HepG2 (cell line): ENCODE measurements around the gene SHF. TPM values are rescaled to one million over a fixed set of nuclear protein-coding genes. Genes with fewer than 3 reads are reported as not detected.
A peak's percentile ranks its signal among the peaks of the same experiment; 100 is the strongest.

ENCODE experiments used
- IRX3 ChIP-seq: sonication (generic); formaldehyde crosslinking; IDR thresholded peaks from 2 replicates; pipeline ENCODE4 v1.8.1; 2023; ENCODE audit warnings: mild to moderate bottlenecking, low read depth, missing genetic modification reagents, borderline replicate concordance
- NFE2L1 ChIP-seq: sonication (generic); formaldehyde crosslinking; IDR thresholded peaks from 2 replicates; pipeline ENCODE4 v1.4.0; 2020; ENCODE audit warnings: missing genetic modification reagents, mild to moderate bottlenecking, borderline replicate concordance
- NFKBIZ ChIP-seq: IDR thresholded peaks from 2 replicates; pipeline ENCODE4 v1.6.1; 2018; ENCODE audit warnings: missing genetic modification reagents, missing compliant biosample characterization
- POLR2A ChIP-seq, 2 experiments: IDR thresholded peaks; 2 replicates each; pipeline ENCODE4 v1.6.1; 2011; ENCODE audit warnings: low read depth in 2 of 2, low read length in 2 of 2, mild to moderate bottlenecking in 1 of 2, moderate library complexity in 1 of 2; ENCODE audit not compliant: insufficient read depth in 1 of 2
- SRY ChIP-seq: sonication (generic); formaldehyde crosslinking; IDR thresholded peaks from 2 replicates; pipeline ENCODE4 v1.8.0; 2022; ENCODE audit warnings: mild to moderate bottlenecking, missing genetic modification reagents
- SSRP1 ChIP-seq: IDR thresholded peaks from 2 replicates; pipeline ENCODE4 v1.6.1; 2016; ENCODE audit warnings: control low read depth
- TCF7L2 ChIP-seq: IDR thresholded peaks from 2 replicates; pipeline ENCODE4 v1.6.1; 2011; ENCODE audit warnings: mild to moderate bottlenecking, low read depth, low read length, moderate library complexity
- ZBTB8A ChIP-seq: sonication (generic); formaldehyde crosslinking; IDR thresholded peaks from 2 replicates; pipeline ENCODE4 v1.4.0; 2020; ENCODE audit warnings: mild to moderate bottlenecking, low read depth, missing genetic modification reagents, borderline replicate concordance
- ZNF367 ChIP-seq: sonication (generic); formaldehyde crosslinking; IDR thresholded peaks from 2 replicates; pipeline ENCODE4 v1.4.0; 2020; ENCODE audit warnings: missing genetic modification reagents, borderline replicate concordance
- ZNF709 ChIP-seq: sonication (generic); formaldehyde crosslinking; IDR thresholded peaks from 2 replicates; pipeline ENCODE4 v1.5.0; 2020; ENCODE audit warnings: mild to moderate bottlenecking, missing genetic modification reagents
- polyA plus RNA-seq, 8 experiments: library from polyadenylated mRNA; depleted of rRNA in 3 of 8; stranded (reverse) in 7 of 8; unstranded in 1 of 8; fragments of >200 nt; fragmentation: Illumina TruSeq in 4 of 8; extraction: Trizol in 4 of 8; gene quantifications; 2 replicates each; pipeline versions ENCODE4 v1.2.1 to v1.2.3, GENCODE V29; 2011 to 2016; ENCODE audit warnings: low read depth in 4 of 8, missing spikeins in 1 of 8, mixed read lengths in 1 of 8; ENCODE audit not compliant: insufficient read depth in 1 of 8
- total RNA-seq, 5 experiments: library from RNA; depleted of rRNA; stranded (reverse); fragments of >200 nt; fragmentation: Illumina TruSeq; extraction: Trizol; gene quantifications; 2 replicates each; pipeline ENCODE4 v1.2.3, GENCODE V29; 2016; ENCODE audit warnings: low read depth in 1 of 5
- TF ChIP-seq, protein P1 (sequence below): sonication (generic); formaldehyde crosslinking; IDR thresholded peaks from 2 replicates; pipeline ENCODE4 v1.8.0; 2023; ENCODE audit warnings: mild to moderate bottlenecking, missing genetic modification reagents
- TF ChIP-seq, protein P2 (sequence below): sonication (generic); formaldehyde crosslinking; IDR thresholded peaks from 2 replicates; pipeline ENCODE4 v1.4.0; 2020; ENCODE audit warnings: missing genetic modification reagents
- TF ChIP-seq, protein P3 (sequence below): sonication (generic); formaldehyde crosslinking; IDR thresholded peaks from 2 replicates; pipeline ENCODE4 v1.5.0; 2020; ENCODE audit warnings: mild to moderate bottlenecking, missing genetic modification reagents, borderline replicate concordance
- TF ChIP-seq, protein P4 (sequence below): sonication (generic); formaldehyde crosslinking; IDR thresholded peaks from 2 replicates; pipeline ENCODE4 v1.4.0; 2020; ENCODE audit warnings: missing genetic modification reagents, mild to moderate bottlenecking, borderline replicate concordance
- TF ChIP-seq, protein P5 (sequence below): sonication (generic); formaldehyde crosslinking; IDR thresholded peaks from 2 replicates; pipeline ENCODE4 v1.9.0; 2022; ENCODE audit warnings: missing genetic modification reagents, mild to moderate bottlenecking, borderline replicate concordance

Gene SHF
- total and polyA plus RNA-seq, 2 of the 13 experiments (the other 11 are each of a cell fraction or from before 2014, with no cell fraction given), result 20.9 to 25.5 TPM

DNA sequence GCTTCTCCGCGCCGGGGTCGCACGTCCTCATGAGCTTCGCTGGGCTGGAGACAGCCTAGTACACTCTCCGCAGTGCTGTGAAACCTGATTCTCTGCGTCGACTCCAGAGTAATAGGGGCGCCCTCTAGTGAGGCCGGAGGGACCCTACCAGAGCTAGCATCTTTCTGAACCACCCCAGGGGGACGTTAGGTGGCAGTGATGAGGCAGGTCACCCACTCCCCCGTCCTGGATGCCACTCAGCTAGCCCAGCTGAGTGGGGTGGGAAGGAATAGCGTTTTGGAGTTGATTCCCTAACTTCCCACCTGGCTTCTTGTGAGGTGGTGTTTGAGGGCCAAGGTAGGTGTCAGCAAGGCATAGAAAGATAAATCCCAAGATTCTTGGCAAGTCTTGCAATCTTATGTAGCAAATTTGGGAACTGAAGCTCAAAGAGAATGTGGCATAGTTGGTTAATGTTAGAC lies 69.6 kb downstream of the SHF start (continued):
- TF ChIP-seq, protein P1, sequence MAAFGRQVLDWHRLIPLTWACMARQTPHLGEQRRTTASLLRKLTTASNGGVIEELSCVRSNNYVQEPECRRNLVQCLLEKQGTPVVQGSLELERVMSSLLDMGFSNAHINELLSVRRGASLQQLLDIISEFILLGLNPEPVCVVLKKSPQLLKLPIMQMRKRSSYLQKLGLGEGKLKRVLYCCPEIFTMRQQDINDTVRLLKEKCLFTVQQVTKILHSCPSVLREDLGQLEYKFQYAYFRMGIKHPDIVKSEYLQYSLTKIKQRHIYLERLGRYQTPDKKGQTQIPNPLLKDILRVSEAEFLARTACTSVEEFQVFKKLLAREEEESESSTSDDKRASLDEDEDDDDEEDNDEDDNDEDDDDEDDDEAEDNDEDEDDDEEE (CRISPR knock-in tag), result no peak; the same call in 1 of the 2 replicates
- TF ChIP-seq, protein P2, sequence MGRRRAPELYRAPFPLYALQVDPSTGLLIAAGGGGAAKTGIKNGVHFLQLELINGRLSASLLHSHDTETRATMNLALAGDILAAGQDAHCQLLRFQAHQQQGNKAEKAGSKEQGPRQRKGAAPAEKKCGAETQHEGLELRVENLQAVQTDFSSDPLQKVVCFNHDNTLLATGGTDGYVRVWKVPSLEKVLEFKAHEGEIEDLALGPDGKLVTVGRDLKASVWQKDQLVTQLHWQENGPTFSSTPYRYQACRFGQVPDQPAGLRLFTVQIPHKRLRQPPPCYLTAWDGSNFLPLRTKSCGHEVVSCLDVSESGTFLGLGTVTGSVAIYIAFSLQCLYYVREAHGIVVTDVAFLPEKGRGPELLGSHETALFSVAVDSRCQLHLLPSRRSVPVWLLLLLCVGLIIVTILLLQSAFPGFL (CRISPR knock-in tag), result no peak
- TF ChIP-seq ZNF709 (0 out of 2 replicates have a peak, but pooled peaks have one; percentile 47), ZNF367 (CRISPR knock-in tag) (no peak), SSRP1 (CRISPR knock-in tag) (no peak), NFE2L1 (CRISPR knock-in tag) (no peak), NFKBIZ (CRISPR knock-in tag) (no peak), TCF7L2 (no peak), SRY (CRISPR knock-in tag) (no peak), POLR2A (IDR thresholded peaks at IDR 0.05; ENCODE audit: insufficient read depth in 1 of 2, low read depth in 2 of 2, low read length in 2 of 2) (no peak), IRX3 (no peak), ZBTB8A (CRISPR knock-in tag) (no peak)
- TF ChIP-seq, protein P3, sequence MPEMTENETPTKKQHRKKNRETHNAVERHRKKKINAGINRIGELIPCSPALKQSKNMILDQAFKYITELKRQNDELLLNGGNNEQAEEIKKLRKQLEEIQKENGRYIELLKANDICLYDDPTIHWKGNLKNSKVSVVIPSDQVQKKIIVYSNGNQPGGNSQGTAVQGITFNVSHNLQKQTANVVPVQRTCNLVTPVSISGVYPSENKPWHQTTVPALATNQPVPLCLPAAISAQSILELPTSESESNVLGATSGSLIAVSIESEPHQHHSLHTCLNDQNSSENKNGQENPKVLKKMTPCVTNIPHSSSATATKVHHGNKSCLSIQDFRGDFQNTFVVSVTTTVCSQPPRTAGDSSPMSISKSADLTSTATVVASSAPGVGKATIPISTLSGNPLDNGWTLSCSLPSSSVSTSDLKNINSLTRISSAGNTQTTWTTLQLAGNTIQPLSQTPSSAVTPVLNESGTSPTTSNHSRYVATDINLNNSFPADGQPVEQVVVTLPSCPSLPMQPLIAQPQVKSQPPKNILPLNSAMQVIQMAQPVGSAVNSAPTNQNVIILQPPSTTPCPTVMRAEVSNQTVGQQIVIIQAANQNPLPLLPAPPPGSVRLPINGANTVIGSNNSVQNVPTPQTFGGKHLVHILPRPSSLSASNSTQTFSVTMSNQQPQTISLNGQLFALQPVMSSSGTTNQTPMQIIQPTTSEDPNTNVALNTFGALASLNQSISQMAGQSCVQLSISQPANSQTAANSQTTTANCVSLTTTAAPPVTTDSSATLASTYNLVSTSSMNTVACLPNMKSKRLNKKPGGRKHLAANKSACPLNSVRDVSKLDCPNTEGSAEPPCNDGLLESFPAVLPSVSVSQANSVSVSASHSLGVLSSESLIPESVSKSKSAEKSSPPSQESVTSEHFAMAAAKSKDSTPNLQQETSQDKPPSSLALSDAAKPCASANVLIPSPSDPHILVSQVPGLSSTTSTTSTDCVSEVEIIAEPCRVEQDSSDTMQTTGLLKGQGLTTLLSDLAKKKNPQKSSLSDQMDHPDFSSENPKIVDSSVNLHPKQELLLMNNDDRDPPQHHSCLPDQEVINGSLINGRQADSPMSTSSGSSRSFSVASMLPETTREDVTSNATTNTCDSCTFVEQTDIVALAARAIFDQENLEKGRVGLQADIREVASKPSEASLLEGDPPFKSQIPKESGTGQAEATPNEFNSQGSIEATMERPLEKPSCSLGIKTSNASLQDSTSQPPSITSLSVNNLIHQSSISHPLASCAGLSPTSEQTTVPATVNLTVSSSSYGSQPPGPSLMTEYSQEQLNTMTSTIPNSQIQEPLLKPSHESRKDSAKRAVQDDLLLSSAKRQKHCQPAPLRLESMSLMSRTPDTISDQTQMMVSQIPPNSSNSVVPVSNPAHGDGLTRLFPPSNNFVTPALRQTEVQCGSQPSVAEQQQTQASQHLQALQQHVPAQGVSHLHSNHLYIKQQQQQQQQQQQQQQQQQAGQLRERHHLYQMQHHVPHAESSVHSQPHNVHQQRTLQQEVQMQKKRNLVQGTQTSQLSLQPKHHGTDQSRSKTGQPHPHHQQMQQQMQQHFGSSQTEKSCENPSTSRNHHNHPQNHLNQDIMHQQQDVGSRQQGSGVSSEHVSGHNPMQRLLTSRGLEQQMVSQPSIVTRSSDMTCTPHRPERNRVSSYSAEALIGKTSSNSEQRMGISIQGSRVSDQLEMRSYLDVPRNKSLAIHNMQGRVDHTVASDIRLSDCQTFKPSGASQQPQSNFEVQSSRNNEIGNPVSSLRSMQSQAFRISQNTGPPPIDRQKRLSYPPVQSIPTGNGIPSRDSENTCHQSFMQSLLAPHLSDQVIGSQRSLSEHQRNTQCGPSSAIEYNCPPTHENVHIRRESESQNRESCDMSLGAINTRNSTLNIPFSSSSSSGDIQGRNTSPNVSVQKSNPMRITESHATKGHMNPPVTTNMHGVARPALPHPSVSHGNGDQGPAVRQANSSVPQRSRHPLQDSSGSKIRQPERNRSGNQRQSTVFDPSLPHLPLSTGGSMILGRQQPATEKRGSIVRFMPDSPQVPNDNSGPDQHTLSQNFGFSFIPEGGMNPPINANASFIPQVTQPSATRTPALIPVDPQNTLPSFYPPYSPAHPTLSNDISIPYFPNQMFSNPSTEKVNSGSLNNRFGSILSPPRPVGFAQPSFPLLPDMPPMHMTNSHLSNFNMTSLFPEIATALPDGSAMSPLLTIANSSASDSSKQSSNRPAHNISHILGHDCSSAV (CRISPR knock-in tag), result no peak
- TF ChIP-seq, protein P4, sequence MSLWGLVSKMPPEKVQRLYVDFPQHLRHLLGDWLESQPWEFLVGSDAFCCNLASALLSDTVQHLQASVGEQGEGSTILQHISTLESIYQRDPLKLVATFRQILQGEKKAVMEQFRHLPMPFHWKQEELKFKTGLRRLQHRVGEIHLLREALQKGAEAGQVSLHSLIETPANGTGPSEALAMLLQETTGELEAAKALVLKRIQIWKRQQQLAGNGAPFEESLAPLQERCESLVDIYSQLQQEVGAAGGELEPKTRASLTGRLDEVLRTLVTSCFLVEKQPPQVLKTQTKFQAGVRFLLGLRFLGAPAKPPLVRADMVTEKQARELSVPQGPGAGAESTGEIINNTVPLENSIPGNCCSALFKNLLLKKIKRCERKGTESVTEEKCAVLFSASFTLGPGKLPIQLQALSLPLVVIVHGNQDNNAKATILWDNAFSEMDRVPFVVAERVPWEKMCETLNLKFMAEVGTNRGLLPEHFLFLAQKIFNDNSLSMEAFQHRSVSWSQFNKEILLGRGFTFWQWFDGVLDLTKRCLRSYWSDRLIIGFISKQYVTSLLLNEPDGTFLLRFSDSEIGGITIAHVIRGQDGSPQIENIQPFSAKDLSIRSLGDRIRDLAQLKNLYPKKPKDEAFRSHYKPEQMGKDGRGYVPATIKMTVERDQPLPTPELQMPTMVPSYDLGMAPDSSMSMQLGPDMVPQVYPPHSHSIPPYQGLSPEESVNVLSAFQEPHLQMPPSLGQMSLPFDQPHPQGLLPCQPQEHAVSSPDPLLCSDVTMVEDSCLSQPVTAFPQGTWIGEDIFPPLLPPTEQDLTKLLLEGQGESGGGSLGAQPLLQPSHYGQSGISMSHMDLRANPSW (CRISPR knock-in tag), result no peak
- TF ChIP-seq, protein P5, sequence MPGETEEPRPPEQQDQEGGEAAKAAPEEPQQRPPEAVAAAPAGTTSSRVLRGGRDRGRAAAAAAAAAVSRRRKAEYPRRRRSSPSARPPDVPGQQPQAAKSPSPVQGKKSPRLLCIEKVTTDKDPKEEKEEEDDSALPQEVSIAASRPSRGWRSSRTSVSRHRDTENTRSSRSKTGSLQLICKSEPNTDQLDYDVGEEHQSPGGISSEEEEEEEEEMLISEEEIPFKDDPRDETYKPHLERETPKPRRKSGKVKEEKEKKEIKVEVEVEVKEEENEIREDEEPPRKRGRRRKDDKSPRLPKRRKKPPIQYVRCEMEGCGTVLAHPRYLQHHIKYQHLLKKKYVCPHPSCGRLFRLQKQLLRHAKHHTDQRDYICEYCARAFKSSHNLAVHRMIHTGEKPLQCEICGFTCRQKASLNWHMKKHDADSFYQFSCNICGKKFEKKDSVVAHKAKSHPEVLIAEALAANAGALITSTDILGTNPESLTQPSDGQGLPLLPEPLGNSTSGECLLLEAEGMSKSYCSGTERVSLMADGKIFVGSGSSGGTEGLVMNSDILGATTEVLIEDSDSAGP (CRISPR knock-in tag), result peak; percentile 69
